Measurements from ENCODE around the gene RFC5.
"Not testable (repeated sequence)": the region's sequence is repeated elsewhere in the genome, so short reads cannot be mapped to it uniquely, and the experiment has no call there.

The RFC5 gene

GRCh38 chr12:118053071-118053985, 36.8 kb downstream of the RFC5 start:
- peak; percentile 68 for DNase-seq

GRCh38 chr12:118055144-118055557, 38.6 kb downstream of the RFC5 start:
- peak; percentile 54 for DNase-seq

- DNase-seq = no peak
These were observed 39.6 kb downstream of the RFC5 start for GRCh38 chr12:118055865-118056773.

GRCh38 chr12:118058227-118058626, 41.7 kb downstream of the RFC5 start:
- DNase-seq = no peak

GRCh38 chr12:118058881-118059280, 42.4 kb downstream of the RFC5 start:
- no peak for DNase-seq

- DNase-seq = peak; percentile 68
These were observed 43.1 kb downstream of the RFC5 start for GRCh38 chr12:118059341-118060191.

GRCh38 chr12:118060301-118061010, 44.0 kb downstream of the RFC5 start:
- DNase-seq = peak; percentile 45

GRCh38 chr12:118061011-118061872, 44.7 kb downstream of the RFC5 start, which contains the start of gene WSB2:
WSB2 (minus strand) TSS chr12:118061179; CDS start chr12:118061048, 131 bp downstream.
- DNase-seq = peak; percentile 69

GRCh38 chr12:118061873-118062843, 45.7 kb downstream of the RFC5 start:
- peak; percentile 73 for DNase-seq

GRCh38 chr12:118063576-118064391, 47.3 kb downstream of the RFC5 start:
- no peak for DNase-seq

GRCh38 chr12:118064608-118065007, 48.1 kb downstream of the RFC5 start:
- DNase-seq = no peak

- no peak for DNase-seq
These were observed 48.9 kb downstream of the RFC5 start for GRCh38 chr12:118065380-118065779.

- no peak for DNase-seq
These were observed 51.9 kb downstream of the RFC5 start for GRCh38 chr12:118068445-118068844.

GRCh38 chr12:118070650-118071049, 54.1 kb downstream of the RFC5 start:
- no peak for DNase-seq

- DNase-seq = no peak
These were observed 57.3 kb downstream of the RFC5 start for GRCh38 chr12:118073768-118074167.

- not testable (repeated sequence) for DNase-seq
These were observed 65.0 kb downstream of the RFC5 start for GRCh38 chr12:118081521-118081920.

All from EL (cell line).